Measurements from ENCODE around the gene DHFR. TPM values are rescaled to one million over a fixed set of nuclear protein-coding genes. Genes with fewer than 3 reads are reported as not detected.
"Not testable (repeated sequence)": the region's sequence is repeated elsewhere in the genome, so short reads cannot be mapped to it uniquely, and the experiment has no call there.

DHFR gene
- total RNA-seq, 1 experiment from 2014 or later, result 13.0 TPM

DNA sequence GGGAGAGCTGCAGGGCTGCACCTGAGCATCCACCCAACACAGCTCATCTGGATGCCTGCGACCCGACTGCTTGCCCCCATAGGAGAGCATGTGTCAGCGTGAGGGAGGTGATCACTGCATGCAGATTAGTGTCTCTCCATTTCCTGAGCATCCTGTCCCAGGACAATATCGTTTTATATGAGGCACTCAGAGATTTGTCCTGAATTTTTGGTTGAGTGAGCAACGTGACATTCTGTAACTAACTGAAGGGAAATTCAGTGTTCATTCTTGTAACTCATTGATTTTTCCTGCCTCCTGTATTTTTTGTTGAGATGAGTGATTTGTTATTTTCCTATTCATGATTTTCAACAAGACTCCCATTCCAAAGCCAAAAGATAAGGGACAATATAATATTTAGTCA, 64.0 kb downstream of the DHFR start:
- H3K4me1 Mint-ChIP-seq (ENCODE audit: insufficient read depth, unreplicated experiment), result no peaks in the 10 kb centered on the region
- H3K27ac Mint-ChIP-seq (ENCODE audit: low read depth, unreplicated experiment), result no peak overlapping the region
- BruUV-seq (replicated peaks), result no TSS peak
- no peak for DNase-seq (ENCODE audit: unreplicated experiment)
- POLR2A ChIA-PET, result no interaction called here
- no peak overlapping the region for H3K4me3 Mint-ChIP-seq (ENCODE audit: unreplicated experiment)
- no peaks in the 10 kb centered on the region for H3K36me3 Mint-ChIP-seq (ENCODE audit: insufficient read depth, unreplicated experiment)
- H3K27me3 Mint-ChIP-seq (ENCODE audit: insufficient read depth, unreplicated experiment), result no peaks in the 10 kb centered on the region
- CTCF ChIA-PET, result no interaction called here
- TF ChIP-seq CTCF (IDR thresholded peaks at IDR 0.05; ENCODE audit: unreplicated experiment), result no peak
- H3K9me3 Mint-ChIP-seq (ENCODE audit: unreplicated experiment), result no peaks in the 10 kb centered on the region
- intact Hi-C loops (cut with micrococcal nuclease), result no loop called here

DNA sequence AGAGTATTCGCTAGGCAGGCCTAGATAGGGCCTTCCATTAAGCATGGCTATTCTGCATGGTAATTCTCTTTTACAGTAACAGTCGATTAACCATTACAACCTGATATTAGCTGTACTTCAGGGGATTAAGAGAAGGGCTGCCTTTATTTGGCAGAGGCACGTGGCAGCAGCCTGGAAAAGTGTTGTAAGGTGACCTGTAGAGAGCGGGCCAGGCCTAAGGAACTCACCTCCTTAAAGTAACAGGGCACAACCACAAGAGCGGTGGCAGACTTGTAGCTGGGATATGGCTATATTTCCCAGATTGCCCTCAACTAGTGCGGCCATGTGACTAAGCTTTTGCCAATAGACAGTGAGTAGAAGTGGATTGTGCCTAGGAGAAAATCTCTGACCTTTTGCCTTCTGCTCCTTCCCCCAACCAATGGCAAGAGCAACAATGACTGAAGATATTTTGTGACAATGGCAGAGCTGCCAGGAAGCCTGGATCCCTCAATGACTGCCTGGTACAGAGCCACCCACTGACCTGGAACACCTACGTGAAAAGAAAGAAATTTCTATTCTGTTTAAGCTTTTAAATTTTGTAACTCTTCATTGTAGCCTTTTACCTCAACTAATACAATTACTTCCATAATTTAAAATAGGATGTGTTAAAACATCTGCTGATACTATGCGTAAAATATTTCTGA, 65.8 kb downstream of the DHFR start:
- Mint-ChIP-seq H3K4me3 (ENCODE audit: unreplicated experiment) (no peak overlapping the region), H3K27ac (ENCODE audit: low read depth, unreplicated experiment) (no peak overlapping the region), H3K4me1 (ENCODE audit: insufficient read depth, unreplicated experiment) (no peaks in the 10 kb centered on the region), H3K36me3 (ENCODE audit: insufficient read depth, unreplicated experiment) (no peaks in the 10 kb centered on the region), H3K27me3 (ENCODE audit: insufficient read depth, unreplicated experiment) (no peaks in the 10 kb centered on the region), H3K9me3 (ENCODE audit: unreplicated experiment) (no peaks in the 10 kb centered on the region)
- BruUV-seq (replicated peaks), result no TSS peak
- DNase-seq (ENCODE audit: unreplicated experiment), result no peak
- ChIA-PET POLR2A (no interaction called here), CTCF (interaction anchor here (0.7 kb wide), 1 partner anchor 11 kb away, joined by 3 read pairs; no protein-coding TSS in a partner anchor)
- intact Hi-C loops (cut with micrococcal nuclease), result no loop called here
- no peak for TF ChIP-seq CTCF (IDR thresholded peaks at IDR 0.05; ENCODE audit: unreplicated experiment)

GRCh38 chr5:80584770-80585169, 70.0 kb downstream of the DHFR start:
- no peaks in the 10 kb centered on the region for H3K36me3 Mint-ChIP-seq (ENCODE audit: insufficient read depth, unreplicated experiment)
- CTCF ChIA-PET, result interaction anchor here (0.6 kb wide), 1 partner anchor 867 kb away, joined by 3 read pairs; no protein-coding TSS in a partner anchor
- POLR2A ChIA-PET, result no interaction called here
- H3K27me3 Mint-ChIP-seq (ENCODE audit: insufficient read depth, unreplicated experiment), result no peaks in the 10 kb centered on the region
- no peak overlapping the region for H3K4me3 Mint-ChIP-seq (ENCODE audit: unreplicated experiment)
- no peaks in the 10 kb centered on the region for H3K4me1 Mint-ChIP-seq (ENCODE audit: insufficient read depth, unreplicated experiment)
- intact Hi-C loops (cut with micrococcal nuclease), result no loop called here
- no peak for DNase-seq (ENCODE audit: unreplicated experiment)
- BruUV-seq (replicated peaks), result no TSS peak
- no peak for TF ChIP-seq CTCF (IDR thresholded peaks at IDR 0.05; ENCODE audit: unreplicated experiment)
- no peaks in the 10 kb centered on the region for H3K9me3 Mint-ChIP-seq (ENCODE audit: unreplicated experiment)
- H3K27ac Mint-ChIP-seq (ENCODE audit: low read depth, unreplicated experiment), result no peak overlapping the region

DNA sequence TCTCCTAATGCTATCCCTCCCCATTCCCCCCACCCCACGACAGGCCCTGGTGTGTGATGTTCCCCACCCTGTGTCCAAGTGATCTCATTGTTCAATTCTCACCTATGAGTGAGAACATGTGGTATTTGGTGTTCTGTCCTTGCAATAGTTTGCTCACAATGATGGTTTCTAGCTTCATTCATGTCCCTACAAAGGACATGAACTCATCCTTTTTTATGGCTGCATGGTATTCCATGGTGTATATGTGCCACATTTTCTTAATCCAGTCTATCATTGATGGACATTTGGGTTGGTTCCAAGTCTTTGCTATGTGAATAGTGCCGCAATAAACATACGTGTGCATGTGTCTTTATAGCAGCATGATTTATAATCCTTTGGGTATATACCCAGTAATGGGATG, 74.5 kb downstream of the DHFR start:
- H3K27ac Mint-ChIP-seq (ENCODE audit: low read depth, unreplicated experiment); POLR2A ChIA-PET; BruUV-seq (replicated peaks); H3K4me3 Mint-ChIP-seq (ENCODE audit: unreplicated experiment); H3K9me3 Mint-ChIP-seq (ENCODE audit: unreplicated experiment); DNase-seq (ENCODE audit: unreplicated experiment); H3K36me3 Mint-ChIP-seq (ENCODE audit: insufficient read depth, unreplicated experiment); H3K4me1 Mint-ChIP-seq (ENCODE audit: insufficient read depth, unreplicated experiment); CTCF ChIA-PET; intact Hi-C loops (cut with micrococcal nuclease): not testable (repeated sequence)
- H3K27me3 Mint-ChIP-seq (ENCODE audit: insufficient read depth, unreplicated experiment), result peaks cover 17% of the 10 kb centered on the region

GRCh38 chr5:80579050-80579449, 75.7 kb downstream of the DHFR start:
- no TSS peak for BruUV-seq (replicated peaks)
- CTCF ChIA-PET, result no interaction called here
- Mint-ChIP-seq H3K4me3 (ENCODE audit: unreplicated experiment) (no peak overlapping the region), H3K27ac (ENCODE audit: low read depth, unreplicated experiment) (no peak overlapping the region), H3K36me3 (ENCODE audit: insufficient read depth, unreplicated experiment) (no peaks in the 10 kb centered on the region), H3K4me1 (ENCODE audit: insufficient read depth, unreplicated experiment) (no peaks in the 10 kb centered on the region), H3K9me3 (ENCODE audit: unreplicated experiment) (no peaks in the 10 kb centered on the region), H3K27me3 (ENCODE audit: insufficient read depth, unreplicated experiment) (peaks cover 29% of the 10 kb centered on the region)
- no peak for TF ChIP-seq CTCF (IDR thresholded peaks at IDR 0.05; ENCODE audit: unreplicated experiment)
- no peak for DNase-seq (ENCODE audit: unreplicated experiment)
- POLR2A ChIA-PET, result no interaction called here
- intact Hi-C loops (cut with micrococcal nuclease), result no loop called here
